WTC11 (cell line): Measurements from ENCODE around the gene RASSF8. TPM values are rescaled to one million over a fixed set of nuclear protein-coding genes. Genes with fewer than 3 reads are reported as not detected.

Source experiments
- ATAC-seq: fragments of 200-7000 bp; cut with Tn5 transposase; 2 replicates; pipeline ENCODE4 v1.10.0; 2021; ENCODE audit warnings: mild to moderate bottlenecking, moderate library complexity
- CTCF ChIA-PET: fragments of 300-600 bp; sonication (Branson Sonifier 250); formaldehyde crosslinking; loops from one replicate; lab custom pipeline; 2021; ENCODE audit warnings: antibody characterized with exemption; lab: Charles Lee
- POLR2A ChIA-PET: fragments of 350-600 bp; sonication (Branson Sonifier 250); formaldehyde crosslinking; loops from one replicate; lab custom pipeline; 2021; ENCODE audit warnings: antibody characterized with exemption; lab: Charles Lee
- DNase-seq: peaks from one replicate; pipeline ENCODE4 v3.0.0; 2021; ENCODE audit warnings: low spot score
- H3K27ac Mint-ChIP-seq: 2 replicates; pipeline ENCODE4 v1.8.0; 2021; ENCODE audit warnings: mixed read lengths
- H3K27me3 Mint-ChIP-seq: 2 replicates; pipeline ENCODE4 v1.8.0; 2021; ENCODE audit warnings: low read depth, mild to moderate bottlenecking, moderate library complexity, mixed read lengths
- H3K36me3 Mint-ChIP-seq: 2 replicates; pipeline ENCODE4 v1.8.0; 2021; ENCODE audit warnings: mixed read lengths
- H3K4me1 Mint-ChIP-seq: 2 replicates; pipeline ENCODE4 v1.8.0; 2022; ENCODE audit warnings: mixed read lengths
- H3K4me3 Mint-ChIP-seq: 2 replicates; pipeline ENCODE4 v1.8.0; 2021; ENCODE audit warnings: mild to moderate bottlenecking, moderate library complexity, mixed read lengths
- H3K9me3 Mint-ChIP-seq: 2 replicates; pipeline ENCODE4 v1.8.0; 2021; ENCODE audit warnings: mixed read lengths
- CREB1 ChIP-seq: sonication (generic); formaldehyde crosslinking; IDR thresholded peaks from 2 replicates; pipeline ENCODE4 v1.8.0; 2023; ENCODE audit warnings: mild to moderate bottlenecking, missing genetic modification reagents
- ESRRA ChIP-seq: sonication (generic); formaldehyde crosslinking; IDR thresholded peaks from 2 replicates; pipeline ENCODE4 v1.8.1; 2022; ENCODE audit warnings: mild to moderate bottlenecking, missing genetic modification reagents, borderline replicate concordance
- FOXJ3 ChIP-seq: sonication (generic); formaldehyde crosslinking; IDR thresholded peaks from 2 replicates; pipeline ENCODE4 v1.9.0; 2021; ENCODE audit warnings: missing genetic modification reagents, mild to moderate bottlenecking, borderline replicate concordance
- GTF2I ChIP-seq: fragments of 250-450 bp; sonication (Bioruptor Pico); conservative IDR thresholded peaks from 2 replicates; pipeline ENCODE4 v1.4.0; 2021; ENCODE audit warnings: mild to moderate bottlenecking
- NFATC4 ChIP-seq: fragments of 250-450 bp; sonication (Bioruptor Pico); IDR thresholded peaks from 2 replicates; pipeline ENCODE4 v1.9.0; 2021; ENCODE audit warnings: mild to moderate bottlenecking
- NFYB ChIP-seq: sonication (generic); formaldehyde crosslinking; conservative IDR thresholded peaks from 2 replicates; pipeline ENCODE4 v1.8.0; 2022; ENCODE audit warnings: low read depth, missing genetic modification reagents
- NR3C1 ChIP-seq: sonication (generic); formaldehyde crosslinking; conservative IDR thresholded peaks from 2 replicates; pipeline ENCODE4 v1.8.1; 2023; ENCODE audit warnings: low read depth, mild to moderate bottlenecking, missing genetic modification reagents
- PRRX2 ChIP-seq: fragments of 250-450 bp; sonication (Bioruptor Pico); IDR thresholded peaks from 2 replicates; pipeline ENCODE4 v1.8.0; 2021; ENCODE audit warnings: mild to moderate bottlenecking
- RELA ChIP-seq: sonication (generic); formaldehyde crosslinking; IDR thresholded peaks from 2 replicates; pipeline ENCODE4 v1.8.1; 2022; ENCODE audit warnings: missing genetic modification reagents, mild to moderate bottlenecking, borderline replicate concordance
- SMAD4 ChIP-seq: sonication (generic); formaldehyde crosslinking; IDR thresholded peaks from 2 replicates; pipeline ENCODE4 v1.8.0; 2022; ENCODE audit warnings: mild to moderate bottlenecking, missing genetic modification reagents
- ZNF317 ChIP-seq: sonication (generic); formaldehyde crosslinking; IDR thresholded peaks from 2 replicates; pipeline ENCODE4 v1.8.1; 2023; ENCODE audit warnings: low read depth, mild to moderate bottlenecking, moderate library complexity, missing genetic modification reagents, borderline replicate concordance
- ZNF416 ChIP-seq: fragments of 250-450 bp; sonication (Bioruptor Pico); IDR thresholded peaks from 2 replicates; pipeline ENCODE4 v1.9.0; 2021; ENCODE audit warnings: mild to moderate bottlenecking, inconsistent platforms
- ZNF425 ChIP-seq: fragments of 250-450 bp; sonication (Bioruptor Pico); conservative IDR thresholded peaks from 2 replicates; pipeline ENCODE4 v1.9.0; 2021; ENCODE audit warnings: mild to moderate bottlenecking
- ZSCAN18 ChIP-seq: fragments of 250-450 bp; sonication (Bioruptor Pico); IDR thresholded peaks from 2 replicates; pipeline ENCODE4 v2.1.2; 2022; ENCODE audit warnings: mild to moderate bottlenecking, moderate library complexity
- total RNA-seq: library from RNA; stranded (reverse); gene quantifications from 3 replicates; pipeline ENCODE4 v1.2.3, GENCODE V29; 2021
- TF ChIP-seq, protein P1 (sequence below): sonication (generic); formaldehyde crosslinking; IDR thresholded peaks from 2 replicates; pipeline ENCODE4 v1.8.1; 2023; ENCODE audit warnings: mild to moderate bottlenecking, missing genetic modification reagents
- TF ChIP-seq, protein P2 (sequence below): sonication (generic); formaldehyde crosslinking; IDR thresholded peaks from 2 replicates; pipeline ENCODE4 v1.8.0; 2022; ENCODE audit warnings: mild to moderate bottlenecking, missing genetic modification reagents
- TF ChIP-seq, protein P3 (sequence below): sonication (generic); formaldehyde crosslinking; IDR thresholded peaks from 2 replicates; pipeline ENCODE4 v1.8.1; 2022; ENCODE audit warnings: mild to moderate bottlenecking, moderate library complexity, missing genetic modification reagents
- TF ChIP-seq, protein P4 (sequence below): sonication (generic); formaldehyde crosslinking; IDR thresholded peaks from 2 replicates; pipeline ENCODE4 v1.8.0; 2022; ENCODE audit warnings: mild to moderate bottlenecking, missing genetic modification reagents

RASSF8 gene
- total RNA-seq, 1 experiment from 2014 or later, result 48.6 TPM

DNA sequence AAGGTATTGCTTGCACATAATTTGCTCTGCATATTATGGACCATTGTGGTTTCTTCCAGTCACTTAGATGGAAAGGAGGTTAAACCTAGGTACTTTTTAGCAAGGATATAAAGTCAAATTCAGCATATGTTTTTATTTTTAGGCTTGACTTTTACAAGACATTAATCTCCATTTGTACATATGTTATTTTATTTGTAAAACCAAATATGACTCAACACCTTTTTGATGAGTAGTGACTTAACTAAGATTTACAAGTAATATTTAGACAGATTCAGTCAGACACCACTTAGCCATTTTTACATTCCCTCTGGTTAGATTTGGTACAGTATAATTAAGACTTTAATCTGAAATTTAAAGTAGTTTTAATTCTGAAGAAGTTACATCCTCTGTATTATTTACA is 111.3 kb downstream of the RASSF8 start:
- Mint-ChIP-seq H3K4me3 (no peak overlapping the region), H3K27ac (no peak overlapping the region), H3K4me1 (peaks cover 24% of the 10 kb centered on the region)
- DNase-seq, result no peak
- CTCF ChIA-PET, result interaction anchor here (1.4 kb wide), 1 partner anchor 22 kb away, joined by 6 read pairs; no protein-coding TSS in a partner anchor
- ATAC-seq, result no peak
- TF ChIP-seq NFATC4, result no peak
- no peak for TF ChIP-seq ZSCAN18
- TF ChIP-seq, protein P1, sequence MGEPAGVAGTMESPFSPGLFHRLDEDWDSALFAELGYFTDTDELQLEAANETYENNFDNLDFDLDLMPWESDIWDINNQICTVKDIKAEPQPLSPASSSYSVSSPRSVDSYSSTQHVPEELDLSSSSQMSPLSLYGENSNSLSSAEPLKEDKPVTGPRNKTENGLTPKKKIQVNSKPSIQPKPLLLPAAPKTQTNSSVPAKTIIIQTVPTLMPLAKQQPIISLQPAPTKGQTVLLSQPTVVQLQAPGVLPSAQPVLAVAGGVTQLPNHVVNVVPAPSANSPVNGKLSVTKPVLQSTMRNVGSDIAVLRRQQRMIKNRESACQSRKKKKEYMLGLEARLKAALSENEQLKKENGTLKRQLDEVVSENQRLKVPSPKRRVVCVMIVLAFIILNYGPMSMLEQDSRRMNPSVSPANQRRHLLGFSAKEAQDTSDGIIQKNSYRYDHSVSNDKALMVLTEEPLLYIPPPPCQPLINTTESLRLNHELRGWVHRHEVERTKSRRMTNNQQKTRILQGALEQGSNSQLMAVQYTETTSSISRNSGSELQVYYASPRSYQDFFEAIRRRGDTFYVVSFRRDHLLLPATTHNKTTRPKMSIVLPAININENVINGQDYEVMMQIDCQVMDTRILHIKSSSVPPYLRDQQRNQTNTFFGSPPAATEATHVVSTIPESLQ (CRISPR knock-in tag), result no peak
- no peak for TF ChIP-seq NR3C1
- TF ChIP-seq, protein P2, sequence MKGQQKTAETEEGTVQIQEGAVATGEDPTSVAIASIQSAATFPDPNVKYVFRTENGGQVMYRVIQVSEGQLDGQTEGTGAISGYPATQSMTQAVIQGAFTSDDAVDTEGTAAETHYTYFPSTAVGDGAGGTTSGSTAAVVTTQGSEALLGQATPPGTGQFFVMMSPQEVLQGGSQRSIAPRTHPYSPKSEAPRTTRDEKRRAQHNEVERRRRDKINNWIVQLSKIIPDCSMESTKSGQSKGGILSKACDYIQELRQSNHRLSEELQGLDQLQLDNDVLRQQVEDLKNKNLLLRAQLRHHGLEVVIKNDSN (CRISPR knock-in tag), result no peak
- TF ChIP-seq, all 79 proteins: peak for 0
- Mint-ChIP-seq H3K9me3 (no peaks in the 10 kb centered on the region), H3K36me3 (no peaks in the 10 kb centered on the region), H3K27me3 (no peaks in the 10 kb centered on the region)
- POLR2A ChIA-PET, result no interaction called here

- POLR2A ChIA-PET, result no interaction called here
- H3K9me3 Mint-ChIP-seq, result peaks cover 24% of the 10 kb centered on the region
- TF ChIP-seq ESRRA (CRISPR knock-in tag) (no peak), PRRX2 (no peak), GTF2I (CRISPR knock-in tag) (no peak), ZNF416 (no peak), NFATC4 (no peak), FOXJ3 (CRISPR knock-in tag) (no peak), NFYB (no peak), CREB1 (CRISPR knock-in tag) (no peak)
- TF ChIP-seq, protein P3, sequence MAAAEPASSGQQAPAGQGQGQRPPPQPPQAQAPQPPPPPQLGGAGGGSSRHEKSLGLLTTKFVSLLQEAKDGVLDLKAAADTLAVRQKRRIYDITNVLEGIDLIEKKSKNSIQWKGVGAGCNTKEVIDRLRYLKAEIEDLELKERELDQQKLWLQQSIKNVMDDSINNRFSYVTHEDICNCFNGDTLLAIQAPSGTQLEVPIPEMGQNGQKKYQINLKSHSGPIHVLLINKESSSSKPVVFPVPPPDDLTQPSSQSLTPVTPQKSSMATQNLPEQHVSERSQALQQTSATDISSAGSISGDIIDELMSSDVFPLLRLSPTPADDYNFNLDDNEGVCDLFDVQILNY (CRISPR knock-in tag), result no peak
- H3K36me3 Mint-ChIP-seq, result peaks cover 16% of the 10 kb centered on the region
- ATAC-seq (no peak), DNase-seq (no peak)
- no peak overlapping the region for H3K4me3 Mint-ChIP-seq
- no peak overlapping the region for H3K27ac Mint-ChIP-seq
- no peaks in the 10 kb centered on the region for H3K4me1 Mint-ChIP-seq
- CTCF ChIA-PET, result no interaction called here
- H3K27me3 Mint-ChIP-seq, result no peaks in the 10 kb centered on the region
These were observed 119.6 kb downstream of the RASSF8 start for GRCh38 chr12:26077915-26078702.

DNA sequence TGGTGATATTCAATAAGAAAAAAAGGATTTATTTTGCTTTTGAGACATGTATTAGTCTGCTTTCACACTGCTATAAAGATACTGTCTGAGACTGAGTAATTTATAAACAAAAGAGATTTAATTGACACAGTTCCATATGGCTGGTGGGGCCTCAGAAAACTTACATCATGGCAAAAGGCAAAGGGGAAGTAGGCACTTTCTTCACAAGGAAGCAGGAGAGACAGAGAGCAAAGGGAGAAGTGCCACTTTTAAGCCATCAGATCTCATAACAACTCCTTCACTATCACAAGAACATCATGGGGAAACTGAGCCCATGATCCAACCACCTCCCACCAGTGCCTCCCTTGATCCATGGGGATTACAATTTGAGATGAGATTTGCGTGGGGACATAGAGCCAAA is 122.4 kb downstream of the RASSF8 start:
- Mint-ChIP-seq H3K27me3 (no peaks in the 10 kb centered on the region), H3K4me3 (no peak overlapping the region), H3K36me3 (peaks cover 23% of the 10 kb centered on the region), H3K4me1 (no peaks in the 10 kb centered on the region), H3K27ac (no peak overlapping the region), H3K9me3 (peaks cover 32% of the 10 kb centered on the region)
- POLR2A ChIA-PET, result interaction anchor here (0.6 kb wide), 1 partner anchor 117 kb away, joined by 3 read pairs; no protein-coding TSS in a partner anchor
- no peak for ATAC-seq
- TF ChIP-seq, protein P4, sequence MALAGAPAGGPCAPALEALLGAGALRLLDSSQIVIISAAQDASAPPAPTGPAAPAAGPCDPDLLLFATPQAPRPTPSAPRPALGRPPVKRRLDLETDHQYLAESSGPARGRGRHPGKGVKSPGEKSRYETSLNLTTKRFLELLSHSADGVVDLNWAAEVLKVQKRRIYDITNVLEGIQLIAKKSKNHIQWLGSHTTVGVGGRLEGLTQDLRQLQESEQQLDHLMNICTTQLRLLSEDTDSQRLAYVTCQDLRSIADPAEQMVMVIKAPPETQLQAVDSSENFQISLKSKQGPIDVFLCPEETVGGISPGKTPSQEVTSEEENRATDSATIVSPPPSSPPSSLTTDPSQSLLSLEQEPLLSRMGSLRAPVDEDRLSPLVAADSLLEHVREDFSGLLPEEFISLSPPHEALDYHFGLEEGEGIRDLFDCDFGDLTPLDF (CRISPR knock-in tag), result no peak
- TF ChIP-seq, protein P1 (CRISPR knock-in tag), result no peak
- TF ChIP-seq ZNF425 (CRISPR knock-in tag) (no peak), RELA (CRISPR knock-in tag) (no peak), SMAD4 (CRISPR knock-in tag) (no peak), ZNF317 (CRISPR knock-in tag) (no peak)
- CTCF ChIA-PET, result interaction anchor here (0.7 kb wide), 1 partner anchor 11 kb away, joined by 4 read pairs; no protein-coding TSS in a partner anchor
- no peak for DNase-seq
